GM20000 (cell line): Measurements from ENCODE around the gene MGAT4A.
"Not testable (repeated sequence)": the region's sequence is repeated elsewhere in the genome, so short reads cannot be mapped to it uniquely, and the experiment has no call there.

Experiments used
- DNase-seq: peaks from one replicate; pipeline ENCODE4 v3.0.0; 2012; ENCODE audit warnings: low spot score
- TF ChIP-seq, protein P1 (sequence below): IDR thresholded peaks from 2 replicates; pipeline ENCODE4 v1.5.1; 2012; ENCODE audit warnings: mild to moderate bottlenecking, control low read depth; ENCODE audit errors: extremely low read depth, missing control alignments

The MGAT4A gene

GRCh38 chr2:98669675-98670074 is 61.3 kb downstream of the MGAT4A start:
- no peak for DNase-seq
- TF ChIP-seq, protein P1, sequence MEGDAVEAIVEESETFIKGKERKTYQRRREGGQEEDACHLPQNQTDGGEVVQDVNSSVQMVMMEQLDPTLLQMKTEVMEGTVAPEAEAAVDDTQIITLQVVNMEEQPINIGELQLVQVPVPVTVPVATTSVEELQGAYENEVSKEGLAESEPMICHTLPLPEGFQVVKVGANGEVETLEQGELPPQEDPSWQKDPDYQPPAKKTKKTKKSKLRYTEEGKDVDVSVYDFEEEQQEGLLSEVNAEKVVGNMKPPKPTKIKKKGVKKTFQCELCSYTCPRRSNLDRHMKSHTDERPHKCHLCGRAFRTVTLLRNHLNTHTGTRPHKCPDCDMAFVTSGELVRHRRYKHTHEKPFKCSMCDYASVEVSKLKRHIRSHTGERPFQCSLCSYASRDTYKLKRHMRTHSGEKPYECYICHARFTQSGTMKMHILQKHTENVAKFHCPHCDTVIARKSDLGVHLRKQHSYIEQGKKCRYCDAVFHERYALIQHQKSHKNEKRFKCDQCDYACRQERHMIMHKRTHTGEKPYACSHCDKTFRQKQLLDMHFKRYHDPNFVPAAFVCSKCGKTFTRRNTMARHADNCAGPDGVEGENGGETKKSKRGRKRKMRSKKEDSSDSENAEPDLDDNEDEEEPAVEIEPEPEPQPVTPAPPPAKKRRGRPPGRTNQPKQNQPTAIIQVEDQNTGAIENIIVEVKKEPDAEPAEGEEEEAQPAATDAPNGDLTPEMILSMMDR = no peak

DNA sequence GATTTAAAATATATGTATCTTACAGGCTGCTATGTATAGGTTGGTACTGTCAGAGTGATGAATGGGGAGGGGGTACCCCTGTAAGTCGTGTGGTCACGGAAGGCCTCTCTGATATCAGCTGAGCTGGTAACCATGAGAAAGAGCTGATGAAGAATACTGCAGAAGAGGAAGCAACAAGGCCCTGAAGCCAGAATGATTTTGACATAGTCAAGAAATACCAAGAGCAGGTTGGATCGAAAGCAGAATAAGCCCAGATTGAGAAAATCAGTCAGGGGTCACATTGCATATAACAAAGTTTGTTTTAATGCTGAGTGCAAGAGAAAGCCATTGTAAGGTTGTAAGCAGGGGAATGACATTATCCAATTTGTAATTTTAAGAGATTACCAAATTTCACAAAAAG is 65.3 kb downstream of the MGAT4A start:
- no peak for DNase-seq
- TF ChIP-seq, protein P1 = no peak

DNA sequence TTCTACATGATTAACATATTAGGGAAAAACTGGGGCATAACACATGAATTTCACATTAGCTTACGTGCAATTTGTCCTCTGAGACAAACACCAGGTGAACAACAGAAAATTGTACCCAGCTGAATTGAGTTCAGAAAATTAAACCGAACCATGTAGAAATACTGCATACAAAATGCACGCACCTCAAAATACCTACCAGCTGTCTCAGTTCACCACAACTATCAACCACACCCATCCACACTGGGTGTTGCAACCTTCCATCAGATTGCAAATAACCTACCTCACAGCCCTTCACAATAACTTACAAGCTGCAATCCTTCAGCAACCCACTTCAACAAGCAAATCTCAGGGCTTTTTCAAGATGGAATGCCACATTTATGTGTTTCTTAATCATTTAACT is 66.6 kb downstream of the MGAT4A start:
- TF ChIP-seq, protein P1 = no peak
- DNase-seq = no peak

GRCh38 chr2:98663511-98664090 is 67.3 kb downstream of the MGAT4A start:
- TF ChIP-seq, protein P1 = no peak
- DNase-seq = no peak

DNA sequence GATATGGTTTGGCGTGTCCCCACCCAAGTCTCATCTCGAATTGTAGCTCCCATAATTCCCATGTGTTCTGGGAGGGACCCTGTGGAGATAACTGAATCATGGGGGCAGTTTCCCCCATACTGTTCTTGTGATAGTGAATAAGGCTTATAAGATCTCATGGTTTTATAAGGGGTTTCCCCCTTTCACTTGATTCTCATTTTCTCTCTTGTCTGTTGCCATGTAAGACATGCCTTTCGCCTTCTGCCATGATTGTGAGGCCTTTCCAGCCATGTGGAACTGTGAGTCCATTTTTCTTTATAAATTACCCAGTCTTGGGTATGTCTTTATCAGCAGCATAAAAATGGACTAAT is 71.5 kb downstream of the MGAT4A start:
- not testable (repeated sequence) for DNase-seq

GRCh38 chr2:98658816-98659490 is 72.0 kb downstream of the MGAT4A start:
- DNase-seq = no peak
- TF ChIP-seq, protein P1 = no peak

DNA sequence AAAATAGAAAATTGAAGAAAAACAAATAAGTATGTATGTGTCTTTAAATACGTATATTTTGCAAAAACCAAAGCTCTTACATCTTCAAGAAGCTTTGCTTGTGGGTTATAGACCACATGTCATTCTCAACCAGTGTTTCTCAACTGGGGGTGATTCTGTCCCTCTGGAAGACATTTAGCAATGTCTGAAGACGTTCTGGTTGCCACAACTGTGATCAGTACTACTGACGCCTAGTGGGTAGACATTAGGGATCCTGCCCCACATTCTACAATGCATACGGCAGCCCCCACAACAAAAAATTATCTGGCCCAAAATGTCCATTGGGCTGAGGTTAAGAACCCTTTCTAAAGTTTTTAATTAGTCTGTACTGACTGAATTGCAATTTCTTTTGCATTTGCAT is 74.1 kb downstream of the MGAT4A start:
- no peak for DNase-seq
- TF ChIP-seq, protein P1 = no peak
